H1 (cell line): ENCODE measurements around the gene STK40. TPM values are rescaled to one million over a fixed set of nuclear protein-coding genes. Genes with fewer than 3 reads are reported as not detected.

Experiments
- CTCF ChIA-PET: fragments of 300-600 bp; sonication (Branson Sonifier 250); formaldehyde crosslinking; loops from one replicate; lab custom pipeline; 2021; ENCODE audit not compliant: partially characterized antibody; lab: Charles Lee
- POLR2A ChIA-PET: fragments of 300-600 bp; sonication (Branson Sonifier 250); formaldehyde crosslinking; loops from one replicate; lab custom pipeline; 2021; ENCODE audit warnings: inconsistent platforms; ENCODE audit not compliant: partially characterized antibody; lab: Charles Lee
- DNase-seq, 2 experiments: peaks; one replicate each; pipeline versions ENCODE4 v3.0.0 to v3.0.0-alpha.2; 2010 to 2022; ENCODE audit warnings: low spot score in 2 of 2, low read depth in 1 of 2, mixed read lengths in 1 of 2
- FAIRE-seq: peaks from 2 replicates; lab custom pipeline; 2011; peaks lifted over from hg19 to GRCh38; lab: Jason Lieb, UNC
- H2AFZ ChIP-seq: 2 replicates; pipeline ENCODE4 v1.8.1; 2012; ENCODE audit warnings: low read length, inconsistent platforms
- H2AK5ac ChIP-seq: 2 replicates; pipeline ENCODE4 v1.6.1; 2013; ENCODE audit warnings: low read depth, low read length
- H2BK120ac ChIP-seq: replicated peaks from 2 replicates; pipeline ENCODE3; 2013; ENCODE audit warnings: low read depth, low read length, inconsistent platforms
- H2BK12ac ChIP-seq: 2 replicates; pipeline ENCODE4 v1.6.1; 2013; ENCODE audit warnings: low read depth, low read length
- H2BK15ac ChIP-seq: 2 replicates; pipeline ENCODE4 v1.6.1; 2013; ENCODE audit warnings: low read length
- H2BK20ac ChIP-seq: 2 replicates; pipeline ENCODE4 v1.6.1; 2013; ENCODE audit warnings: low read length
- H2BK5ac ChIP-seq: 2 replicates; pipeline ENCODE4 v1.6.1; 2013; ENCODE audit warnings: low read depth, low read length
- H3K14ac ChIP-seq: 2 replicates; pipeline ENCODE4 v1.6.1; 2013; ENCODE audit warnings: inconsistent platforms; ENCODE audit not compliant: insufficient read length
- H3K18ac ChIP-seq: 2 replicates; pipeline ENCODE4 v1.6.1; 2013; ENCODE audit warnings: low read length; ENCODE audit errors: extremely low read depth
- H3K23ac ChIP-seq: 2 replicates; pipeline ENCODE4 v1.6.1; 2013; ENCODE audit warnings: inconsistent platforms; ENCODE audit not compliant: insufficient read length
- H3K23me2 ChIP-seq: 2 replicates; pipeline ENCODE4 v1.6.1; 2013; ENCODE audit warnings: low read depth, low read length
- H3K27ac ChIP-seq: 2 replicates; pipeline ENCODE4 v1.6.1; 2011; ENCODE audit warnings: low read depth, low read length, inconsistent platforms
- H3K27me3 ChIP-seq, 4 experiments: replicated peaks in 1 of 4; 1 replicate in 1 of 4; 2 replicates in 3 of 4; pipeline versions ENCODE4 v1.6.1 to v1.8.1; 2011 to 2013; ENCODE audit warnings: low read length in 3 of 4, mild to moderate bottlenecking in 3 of 4, inconsistent platforms in 2 of 4, mixed read lengths in 2 of 4, moderate library complexity in 1 of 4; ENCODE audit not compliant: control insufficient read depth in 3 of 4, insufficient read depth in 3 of 4; ENCODE audit errors: extremely low read depth in 1 of 4
- H3K36me3 ChIP-seq, 4 experiments: 2 replicates each; pipeline versions ENCODE4 v1.6.1 to v1.8.1; 2011 to 2013; ENCODE audit warnings: mild to moderate bottlenecking in 4 of 4, low read length in 3 of 4, moderate library complexity in 2 of 4, control low read depth in 1 of 4, inconsistent platforms in 1 of 4; ENCODE audit not compliant: insufficient read depth in 4 of 4, control insufficient read depth in 2 of 4
- H3K4ac ChIP-seq: replicated peaks from 2 replicates; pipeline ENCODE3; 2013; ENCODE audit warnings: low read length, low read depth, mixed read lengths, inconsistent platforms; ENCODE audit not compliant: insufficient read length
- H3K4me1 ChIP-seq, 4 experiments: replicated peaks in 1 of 4; 1 replicate in 1 of 4; 2 replicates in 3 of 4; pipeline versions ENCODE4 v1.6.1 to v1.8.1; 2011 to 2013; ENCODE audit warnings: low read length in 3 of 4, inconsistent platforms in 2 of 4, mixed read lengths in 1 of 4; ENCODE audit not compliant: insufficient read depth in 4 of 4, control insufficient read depth in 3 of 4
- H3K4me2 ChIP-seq, 2 experiments: 2 replicates each; pipeline versions ENCODE4 v1.6.1 to v1.8.1; 2011 to 2013; ENCODE audit warnings: low read depth in 2 of 2, low read length in 2 of 2, control low read depth in 1 of 2, inconsistent platforms in 1 of 2, mild to moderate bottlenecking in 1 of 2; ENCODE audit not compliant: insufficient read depth in 1 of 2
- H3K4me3 ChIP-seq, 4 experiments: fragments of 200-600, 300-600 bp in 1 of 4; sonication (generic), shearing (Covaris generic), sonication (Bioruptor Twin) in 1 of 4; 2 replicates each; pipeline versions ENCODE4 v1.5.1 to v1.8.1; 2011 to 2016; ENCODE audit warnings: low read length in 4 of 4, low read depth in 3 of 4, control low read depth in 2 of 4, inconsistent platforms in 2 of 4, mild to moderate bottlenecking in 2 of 4, mixed read lengths in 1 of 4, moderate library complexity in 1 of 4; ENCODE audit not compliant: insufficient read depth in 2 of 4; ENCODE audit errors: extremely low read depth in 1 of 4
- H3K56ac ChIP-seq: replicated peaks from 2 replicates; pipeline ENCODE3; 2013; ENCODE audit warnings: low read depth, mild to moderate bottlenecking, mixed read lengths, low read length, inconsistent platforms; ENCODE audit not compliant: insufficient read length
- H3K79me1 ChIP-seq: 2 replicates; pipeline ENCODE4 v1.6.1; 2013; ENCODE audit warnings: low read depth, low read length, control low read depth
- H3K79me2 ChIP-seq, 2 experiments: 2 replicates each; pipeline versions ENCODE4 v1.6.1 to v1.8.1; 2012 to 2013; ENCODE audit warnings: low read length in 2 of 2, mild to moderate bottlenecking in 2 of 2, inconsistent platforms in 1 of 2; ENCODE audit not compliant: insufficient read depth in 2 of 2, control insufficient read depth in 1 of 2
- H3K9ac ChIP-seq, 4 experiments: replicated peaks in 1 of 4; 1 replicate in 1 of 4; 2 replicates in 3 of 4; pipeline versions ENCODE4 v1.6.1 to v1.8.1; 2011 to 2013; ENCODE audit warnings: low read depth in 3 of 4, low read length in 3 of 4, control low read depth in 2 of 4, mild to moderate bottlenecking in 2 of 4, moderate library complexity in 2 of 4, inconsistent platforms in 1 of 4; ENCODE audit errors: extremely low read depth in 1 of 4
- H3K9me3 ChIP-seq, 2 experiments: 2 replicates each; pipeline versions ENCODE4 v1.6.1 to v1.8.1; 2012 to 2013; ENCODE audit warnings: mild to moderate bottlenecking in 2 of 2, moderate library complexity in 2 of 2, control low read depth in 1 of 2, inconsistent platforms in 1 of 2, low read depth in 1 of 2, low read length in 1 of 2, mixed read lengths in 1 of 2; ENCODE audit not compliant: insufficient read depth in 2 of 2
- H4K20me1 ChIP-seq, 2 experiments: replicated peaks in 1 of 2; 2 replicates each; pipeline versions ENCODE3 to v1.8.1; 2011 to 2013; ENCODE audit warnings: inconsistent platforms in 2 of 2, low read length in 2 of 2, mild to moderate bottlenecking in 1 of 2; ENCODE audit not compliant: insufficient read depth in 2 of 2, control insufficient read depth in 1 of 2
- H4K5ac ChIP-seq: 2 replicates; pipeline ENCODE4 v1.6.1; 2013; ENCODE audit warnings: low read length, low read depth, mixed read lengths, inconsistent platforms; ENCODE audit not compliant: insufficient read length
- H4K8ac ChIP-seq: 2 replicates; pipeline ENCODE4 v1.8.0; 2013; ENCODE audit warnings: mild to moderate bottlenecking, moderate library complexity, low read length, inconsistent platforms; ENCODE audit not compliant: insufficient read depth; ENCODE audit errors: extremely low read depth
- H4K91ac ChIP-seq: replicated peaks from 2 replicates; pipeline ENCODE3; 2013; ENCODE audit warnings: low read length, mixed read lengths, inconsistent platforms; ENCODE audit not compliant: insufficient read length
- NRF1 ChIP-seq: IDR thresholded peaks from 2 replicates; pipeline ENCODE4 v1.6.1; 2011; ENCODE audit warnings: mild to moderate bottlenecking, low read depth, low read length, improper control_type of control experiment
- RAD21 ChIP-seq, 2 experiments: IDR thresholded peaks in 1 of 2; conservative IDR thresholded peaks in 1 of 2; 2 replicates each; pipeline ENCODE4 v1.6.1; 2011; ENCODE audit warnings: low read depth in 2 of 2, low read length in 2 of 2, improper control_type of control experiment in 1 of 2, inconsistent platforms in 1 of 2, mild to moderate bottlenecking in 1 of 2, moderate library complexity in 1 of 2
- WGBS, 2 experiments: shearing (Covaris generic) in 1 of 2; methylation state at CpG; one replicate each; pipeline versions ENCODE4 v1.1.6 to v1.1.7; 2013 to 2015; ENCODE audit warnings: low lambda C conversion rate in 2 of 2, mixed read lengths in 2 of 2, inconsistent platforms in 1 of 2, low coverage in 1 of 2, missing lambda C conversion rate in 1 of 2; ENCODE audit not compliant: insufficient replicate concordance in 2 of 2, insufficient coverage in 1 of 2, insufficient read length in 1 of 2; ENCODE audit errors: extremely low coverage in 1 of 2, missing lambda C conversion rate in 1 of 2; 5-methylcytosine and 5-hydroxymethylcytosine counted together
- polyA plus RNA-seq, 7 experiments: library from polyadenylated mRNA; depleted of rRNA in 3 of 7; stranded (reverse) in 5 of 7; unstranded in 2 of 7; fragments of >200 nt in 5 of 7; fragments of 200-250 nt in 2 of 7; gene quantifications; 1 replicate in 5 of 7; 2 replicates in 1 of 7; 4 replicates in 1 of 7; pipeline versions ENCODE4 v1.2.1 to v1.2.3, GENCODE V29; 2011 to 2013; ENCODE audit warnings: missing spikeins in 2 of 7, mixed read lengths in 2 of 7
- total RNA-seq: library from RNA; stranded (reverse); fragmentation: NEBNext Ultra II Directional; extraction: Animal tissue kit (Norgen Biotek cat#: 25700); gene quantifications from 2 replicates; pipeline ENCODE4 v1.2.1, GENCODE V29; 2021
- TF ChIP-seq, protein P1 (sequence below), 3 experiments: IDR thresholded peaks; 1 replicate in 2 of 3; 2 replicates in 1 of 3; pipeline versions ENCODE4 v1.5.1 to v1.6.1; 2011; ENCODE audit warnings: low read length in 3 of 3, mild to moderate bottlenecking in 3 of 3, inconsistent platforms in 2 of 3, low read depth in 1 of 3, moderate library complexity in 1 of 3; ENCODE audit not compliant: insufficient read depth in 1 of 3; ENCODE audit errors: control extremely low read depth in 1 of 3

STK40 gene
- total and polyA plus RNA-seq, 2 of the 8 experiments (the other 6 are each of a cell fraction or from before 2014, with no cell fraction given): 13.6 to 28.6 TPM

DNA sequence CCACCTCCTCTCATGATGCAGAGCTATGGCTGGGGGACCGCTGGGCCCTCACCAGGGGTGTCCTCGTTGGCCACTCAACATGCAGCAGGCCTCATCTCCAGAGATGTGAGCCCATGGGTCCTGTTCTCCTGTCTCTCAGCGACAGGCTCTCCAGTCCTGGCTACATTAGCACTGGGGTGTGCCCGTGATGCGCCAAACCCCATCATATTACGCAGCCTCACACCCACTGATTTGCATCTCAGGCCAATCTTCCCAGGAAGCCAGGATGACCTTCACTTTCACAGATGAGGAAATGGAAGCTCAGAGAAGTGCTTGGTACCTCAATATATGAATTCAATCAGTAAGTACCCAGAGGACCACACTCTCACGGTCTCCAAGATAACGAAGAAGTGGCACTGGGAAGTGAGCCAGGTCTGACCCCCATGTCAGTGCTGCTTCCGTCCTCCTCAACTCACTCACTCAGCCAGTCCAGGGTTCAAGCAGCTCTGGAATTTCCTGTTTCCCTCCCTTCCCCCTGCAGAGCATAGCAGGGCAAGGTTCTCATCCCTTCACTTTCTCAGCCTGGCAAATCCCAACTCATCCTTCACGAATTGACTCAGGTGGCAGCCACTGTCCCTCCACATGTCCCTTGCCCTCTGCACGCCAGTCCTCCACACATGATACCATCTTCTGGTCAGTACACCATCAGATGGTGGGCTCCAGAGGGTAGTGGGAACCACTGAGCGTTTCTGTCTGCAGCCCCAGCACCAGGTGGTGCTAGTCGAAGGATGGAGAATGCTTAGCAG is 33.4 kb downstream of the STK40 start:
- Histone ChIP-seq H3K23ac (no peak overlapping the region), H3K79me1 (no peaks in the 10 kb centered on the region; the same call in 1 of the 2 replicates), H3K27ac (no peak overlapping the region), H3K4me3 (no peak overlapping the region), H2AFZ (no peak overlapping the region), H3K18ac (no peak overlapping the region), H2BK20ac (no peak overlapping the region), H2BK15ac (no peak overlapping the region), H2BK12ac (no peak overlapping the region), H3K9ac (no peak overlapping the region; a peak in 1 of 7 replicates), H3K4ac (no peak overlapping the region), H3K4me1 (peaks cover 0 to 6% (median 0%) of the 10 kb centered on the region in 4 experiments; a peak in 1 of 7 replicates), H3K9me3 (no peaks in the 10 kb centered on the region), H3K4me2 (no peak overlapping the region), H3K23me2 (no peaks in the 10 kb centered on the region), H4K20me1 (peaks cover 0 to 6% of the 10 kb centered on the region in 2 experiments), H2BK120ac (no peak overlapping the region), H4K5ac (no peak overlapping the region), H3K14ac (no peak overlapping the region), H3K36me3 (peaks cover 4 to 30% (median 14%) of the 10 kb centered on the region in 4 experiments; a peak in 7 of 8 replicates), H3K79me2 (no peaks in the 10 kb centered on the region), H3K56ac (no peak overlapping the region), H2BK5ac (no peak overlapping the region; the same call in 1 of the 2 replicates), H4K91ac (no peak overlapping the region), H3K27me3 (no peaks in the 10 kb centered on the region), H2AK5ac (no peak overlapping the region), H4K8ac (no peak overlapping the region)
- WGBS, 2 experiments: 92% methylated on average over 13 of the region's 13 CpGs; no CpG with 5 or more reads in 1 of the 2 experiments
- DNase-seq (no peak), FAIRE-seq (no peak)
- CTCF ChIA-PET: interaction anchor here (0.7 to 13.3 kb wide), 8 partner anchors 8 to 218 kb away, joined by 3 to 150 read pairs (median 5); no protein-coding TSS in a partner anchor
- TF ChIP-seq NRF1 (no peak), RAD21 (IDR thresholded peaks at IDR 0.05 in 1 of 2, conservative IDR thresholded peaks at IDR 0.05 in 1 of 2; ENCODE audit: low read depth in 2 of 2, low read length in 2 of 2) (peak in 1 of 2 experiments; percentile 6; a peak in 1 of 4 replicates)
- TF ChIP-seq, protein P1, sequence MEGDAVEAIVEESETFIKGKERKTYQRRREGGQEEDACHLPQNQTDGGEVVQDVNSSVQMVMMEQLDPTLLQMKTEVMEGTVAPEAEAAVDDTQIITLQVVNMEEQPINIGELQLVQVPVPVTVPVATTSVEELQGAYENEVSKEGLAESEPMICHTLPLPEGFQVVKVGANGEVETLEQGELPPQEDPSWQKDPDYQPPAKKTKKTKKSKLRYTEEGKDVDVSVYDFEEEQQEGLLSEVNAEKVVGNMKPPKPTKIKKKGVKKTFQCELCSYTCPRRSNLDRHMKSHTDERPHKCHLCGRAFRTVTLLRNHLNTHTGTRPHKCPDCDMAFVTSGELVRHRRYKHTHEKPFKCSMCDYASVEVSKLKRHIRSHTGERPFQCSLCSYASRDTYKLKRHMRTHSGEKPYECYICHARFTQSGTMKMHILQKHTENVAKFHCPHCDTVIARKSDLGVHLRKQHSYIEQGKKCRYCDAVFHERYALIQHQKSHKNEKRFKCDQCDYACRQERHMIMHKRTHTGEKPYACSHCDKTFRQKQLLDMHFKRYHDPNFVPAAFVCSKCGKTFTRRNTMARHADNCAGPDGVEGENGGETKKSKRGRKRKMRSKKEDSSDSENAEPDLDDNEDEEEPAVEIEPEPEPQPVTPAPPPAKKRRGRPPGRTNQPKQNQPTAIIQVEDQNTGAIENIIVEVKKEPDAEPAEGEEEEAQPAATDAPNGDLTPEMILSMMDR (IDR thresholded peaks at IDR 0.05; ENCODE audit: control extremely low read depth in 1 of 3, insufficient read depth in 1 of 3, low read depth in 1 of 3, low read length in 3 of 3): peak; percentile 1 to 20 (median 8); a peak in 2 of 4 replicates
- POLR2A ChIA-PET: interaction anchor here (0.8 to 4.4 kb wide), 6 partner anchors 10 to 89 kb away, joined by 3 to 19 read pairs (median 5); no protein-coding TSS in a partner anchor
